Bronchial epithelial cell (primary cell): Measurements from ENCODE around the gene EVI5. TPM values are rescaled to one million over a fixed set of nuclear protein-coding genes. Genes with fewer than 3 reads are reported as not detected.

Source experiments
- DNase-seq: peaks from one replicate; pipeline ENCODE4 v3.0.0-alpha.2; 2010; ENCODE audit warnings: low read depth
- FAIRE-seq: peaks from 2 replicates; lab custom pipeline; 2011; peaks lifted over from hg19 to GRCh38; lab: Jason Lieb, UNC
- H3K27me3 ChIP-seq: 2 replicates; pipeline ENCODE4 v1.5.1; 2011; ENCODE audit warnings: low read length; ENCODE audit not compliant: control insufficient read depth, insufficient read depth
- H3K36me3 ChIP-seq: 2 replicates; pipeline ENCODE4 v1.5.1; 2011; ENCODE audit warnings: low read length; ENCODE audit not compliant: control insufficient read depth, insufficient read depth
- H3K4me3 ChIP-seq: 2 replicates; pipeline ENCODE4 v1.5.1; 2011; ENCODE audit warnings: mild to moderate bottlenecking, low read depth, low read length, control low read depth
- CTCF ChIP-seq: IDR thresholded peaks from 2 replicates; pipeline ENCODE4 v1.5.1; 2011; ENCODE audit warnings: mild to moderate bottlenecking, moderate library complexity, low read length, control low read depth, inconsistent platforms; ENCODE audit not compliant: insufficient read depth, severe bottlenecking
- total RNA-seq: library from RNA; depleted of rRNA; stranded (reverse); fragments of >200 nt; gene quantifications from 2 replicates; pipeline ENCODE4 v1.2.1, GENCODE V29; 2014

EVI5 gene
- total RNA-seq, 1 donor from 2014 or later: 21.1 TPM

DNA sequence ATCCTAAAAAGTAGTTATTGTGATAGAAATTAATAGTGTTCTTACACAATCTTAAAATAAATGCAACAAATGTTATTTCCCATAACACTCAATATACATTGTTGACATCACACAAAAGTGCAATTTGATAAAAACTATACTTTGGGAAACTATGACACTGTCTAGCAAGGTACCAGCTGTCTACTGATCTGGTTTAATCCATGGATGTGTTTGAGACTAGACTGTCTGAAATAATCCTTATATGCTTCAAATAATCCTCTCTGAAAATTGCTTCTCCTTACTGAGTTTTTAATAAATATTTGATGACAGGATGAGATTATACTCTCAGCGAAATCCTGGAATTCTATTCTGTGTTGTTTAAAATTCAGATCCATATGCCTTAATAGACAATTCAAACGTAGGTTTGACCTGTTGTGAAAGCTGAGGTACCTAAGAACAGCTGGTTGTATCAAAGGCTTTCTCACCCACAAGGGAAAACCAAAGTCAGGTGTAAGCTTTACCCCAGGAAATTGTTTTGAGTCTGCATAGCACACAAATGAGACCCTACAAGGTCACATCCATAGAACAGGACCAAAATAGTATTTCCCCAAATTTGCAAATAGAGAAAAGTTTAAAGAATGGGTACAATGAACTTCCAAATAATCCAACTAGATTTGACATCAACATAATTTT is 289.4 kb downstream of the EVI5 start:
- no peak for TF ChIP-seq CTCF
- DNase-seq (no peak), FAIRE-seq (no peak)
- H3K4me3 ChIP-seq: no peak overlapping the region
- no peaks in the 10 kb centered on the region for H3K36me3 ChIP-seq
- no peaks in the 10 kb centered on the region for H3K27me3 ChIP-seq

DNA sequence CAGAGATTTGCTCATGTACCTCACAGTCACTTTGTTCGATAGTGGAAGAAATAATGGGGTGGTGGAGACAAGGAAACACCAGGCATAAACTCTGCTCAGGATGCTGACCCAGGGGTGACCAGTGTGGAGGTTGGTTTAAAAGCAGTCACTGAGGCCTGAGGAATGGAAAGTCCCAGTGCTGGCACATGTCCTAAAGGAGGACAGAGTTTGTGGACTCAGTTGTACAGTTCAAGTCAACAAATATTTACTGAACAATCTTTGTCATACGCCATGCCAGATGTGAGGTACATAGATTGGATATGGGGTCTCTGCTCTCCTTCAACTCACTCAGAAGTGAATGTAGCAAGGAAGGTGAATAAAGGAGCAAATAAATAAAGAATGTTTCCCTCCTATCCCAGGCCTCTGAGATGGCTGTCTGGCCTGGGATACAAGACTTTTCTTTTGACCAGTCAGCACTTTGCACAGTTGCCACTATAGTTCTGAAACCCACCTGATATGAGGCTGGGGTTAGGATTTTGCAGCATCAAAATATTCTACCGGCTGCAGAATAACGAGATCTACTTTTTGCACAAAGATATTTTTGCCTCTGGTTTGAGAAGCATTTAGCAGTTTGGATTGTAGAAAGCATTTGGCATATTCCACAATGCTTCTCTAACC is 290.3 kb downstream of the EVI5 start:
- Histone ChIP-seq H3K27me3 (no peaks in the 10 kb centered on the region), H3K36me3 (no peaks in the 10 kb centered on the region), H3K4me3 (no peak overlapping the region)
- FAIRE-seq (no peak), DNase-seq (no peak)
- TF ChIP-seq CTCF: no peak

- FAIRE-seq (no peak), DNase-seq (no peak)
- Histone ChIP-seq H3K27me3 (peaks cover 2% of the 10 kb centered on the region), H3K36me3 (no peaks in the 10 kb centered on the region), H3K4me3 (no peak overlapping the region)
- TF ChIP-seq CTCF: no peak
Measured at GRCh38 chr1:92493139-92493538, 291.8 kb downstream of the EVI5 start.

GRCh38 chr1:92488832-92489231 is 296.1 kb downstream of the EVI5 start:
- Histone ChIP-seq H3K4me3 (no peak overlapping the region), H3K36me3 (no peaks in the 10 kb centered on the region), H3K27me3 (peaks cover 26% of the 10 kb centered on the region)
- DNase-seq (no peak), FAIRE-seq (no peak)
- no peak for TF ChIP-seq CTCF

DNA sequence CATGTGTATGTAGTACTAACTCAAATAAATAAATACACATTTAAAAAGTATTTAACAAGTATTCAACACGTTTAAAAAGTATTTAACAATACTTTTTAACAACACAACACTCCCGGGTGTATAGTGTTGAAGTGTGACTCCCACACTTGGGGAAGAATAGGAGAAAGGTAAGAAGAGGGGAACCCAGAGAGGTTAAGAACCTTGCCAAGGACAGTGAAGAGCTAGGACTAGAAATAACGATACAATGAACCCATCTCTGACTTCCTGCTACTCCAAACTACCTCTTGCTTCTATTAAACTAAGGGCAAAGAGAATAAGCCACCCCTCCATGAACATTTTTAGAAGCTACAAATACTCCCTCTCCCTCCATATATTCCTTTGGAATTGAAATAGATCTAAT is 296.5 kb downstream of the EVI5 start:
- FAIRE-seq (no peak), DNase-seq (no peak)
- TF ChIP-seq CTCF: no peak
- Histone ChIP-seq H3K36me3 (no peaks in the 10 kb centered on the region), H3K4me3 (no peak overlapping the region), H3K27me3 (peaks cover 30% of the 10 kb centered on the region)

- TF ChIP-seq CTCF: no peak
- Histone ChIP-seq H3K4me3 (no peak overlapping the region), H3K36me3 (no peaks in the 10 kb centered on the region), H3K27me3 (peaks cover 43% of the 10 kb centered on the region)
- DNase-seq (no peak), FAIRE-seq (no peak)
Measured at GRCh38 chr1:92487078-92487605, 297.8 kb downstream of the EVI5 start.
